ENCODE data around the gene C1orf87. TPM values are rescaled to one million over a fixed set of nuclear protein-coding genes. Genes with fewer than 3 reads are reported as not detected.

Gene C1orf87
- total RNA-seq, 1 experiment from 2014 or later = not detected

- DNase-seq = no peak
- Histone ChIP-seq H3K4me1 (ENCODE audit: insufficient read depth, low read length) (no peaks in the 10 kb centered on the region), H3F3A (ENCODE audit: low read length, unreplicated experiment) (no peaks in the 10 kb centered on the region), H3K9ac (ENCODE audit: low read length) (no peak overlapping the region), H2AFZ (ENCODE audit: low read length) (no peak overlapping the region), H3K4me2 (ENCODE audit: low read length) (no peak overlapping the region), H3K27me3 (ENCODE audit: low read length) (peaks cover 31% of the 10 kb centered on the region), H3K9me2 (replicated peaks; ENCODE audit: low read length) (no peaks in the 10 kb centered on the region), H3K79me2 (ENCODE audit: low read length) (no peaks in the 10 kb centered on the region), H3K27ac (ENCODE audit: low read length) (no peak overlapping the region), H3K9me3 (ENCODE audit: low read length) (no peaks in the 10 kb centered on the region), H3K36me3 (ENCODE audit: low read depth, low read length) (no peaks in the 10 kb centered on the region), H3K4me3 (ENCODE audit: low read length) (no peak overlapping the region), H4K20me1 (ENCODE audit: low read length) (no peaks in the 10 kb centered on the region)
- intact Hi-C loops (cut with micrococcal nuclease) = no loop called here
- TF ChIP-seq EZH2phosphoT487 (IDR thresholded peaks at IDR 0.05; ENCODE audit: borderline replicate concordance, low read length) = no peak
- no peak for TF ChIP-seq EZH2 (IDR thresholded peaks at IDR 0.05; ENCODE audit: low read length, unreplicated experiment)
- TF ChIP-seq CTCF (conservative IDR thresholded peaks at IDR 0.05; ENCODE audit: low read depth, low read length) = no peak
- ChIA-PET POLR2A (ENCODE audit: unreplicated experiment) (no interaction called here), CTCF (no interaction called here)
- no peak for ATAC-seq
- no TSS peak for BruUV-seq (replicated peaks)
These were observed 3.9 kb downstream of the C1orf87 start for GRCh38 chr1:60069691-60070090.

GRCh38 chr1:60068393-60069045, 5.1 kb downstream of the C1orf87 start:
- CTCF ChIA-PET = no interaction called here
- intact Hi-C loops (cut with micrococcal nuclease) = no loop called here
- Histone ChIP-seq H2AFZ (ENCODE audit: low read length) (no peak overlapping the region), H3F3A (ENCODE audit: low read length, unreplicated experiment) (no peaks in the 10 kb centered on the region), H3K27ac (ENCODE audit: low read length) (no peak overlapping the region), H3K27me3 (ENCODE audit: low read length) (peaks cover 28% of the 10 kb centered on the region), H3K4me1 (ENCODE audit: insufficient read depth, low read length) (no peaks in the 10 kb centered on the region), H3K36me3 (ENCODE audit: low read depth, low read length) (no peaks in the 10 kb centered on the region), H3K9ac (ENCODE audit: low read length) (no peak overlapping the region), H4K20me1 (ENCODE audit: low read length) (no peaks in the 10 kb centered on the region), H3K9me3 (ENCODE audit: low read length) (no peaks in the 10 kb centered on the region), H3K79me2 (ENCODE audit: low read length) (no peaks in the 10 kb centered on the region), H3K9me2 (replicated peaks; ENCODE audit: low read length) (no peaks in the 10 kb centered on the region), H3K4me2 (ENCODE audit: low read length) (no peak overlapping the region), H3K4me3 (ENCODE audit: low read length) (no peak overlapping the region)
- ATAC-seq (no peak), DNase-seq (no peak)
- POLR2A ChIA-PET (ENCODE audit: unreplicated experiment) = no interaction called here
- no TSS peak for BruUV-seq (replicated peaks)
- TF ChIP-seq EZH2 (IDR thresholded peaks at IDR 0.05; ENCODE audit: low read length, unreplicated experiment) (no peak), CTCF (conservative IDR thresholded peaks at IDR 0.05; ENCODE audit: low read depth, low read length) (no peak), EZH2phosphoT487 (IDR thresholded peaks at IDR 0.05; ENCODE audit: borderline replicate concordance, low read length) (no peak)

DNA sequence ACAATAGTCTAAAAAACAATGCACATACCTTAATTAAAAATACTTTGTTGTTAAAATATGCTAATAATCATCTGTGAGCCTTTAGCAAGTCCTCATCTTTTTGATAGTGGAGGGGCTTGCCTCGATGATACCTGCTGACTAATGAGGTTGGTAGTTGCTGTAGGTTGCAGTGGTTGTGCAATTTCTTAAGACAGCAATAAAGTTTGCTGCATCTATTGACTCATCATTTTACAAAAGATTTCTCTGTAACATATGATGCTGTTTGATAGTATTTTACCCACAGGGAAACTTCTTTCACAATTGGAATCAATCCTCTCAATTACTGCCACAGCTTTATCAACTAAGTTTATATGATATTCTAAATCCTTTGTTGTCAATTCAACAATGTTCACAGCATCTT, 7.6 kb downstream of the C1orf87 start:
- H4K20me1 ChIP-seq (ENCODE audit: low read length) = no peaks in the 10 kb centered on the region
- H3F3A ChIP-seq (ENCODE audit: low read length, unreplicated experiment) = no peaks in the 10 kb centered on the region
- no peak overlapping the region for H3K27ac ChIP-seq (ENCODE audit: low read length)
- H3K4me2 ChIP-seq (ENCODE audit: low read length) = no peak overlapping the region
- no peak for ATAC-seq
- ChIA-PET POLR2A (ENCODE audit: unreplicated experiment) (no interaction called here), CTCF (no interaction called here)
- no peaks in the 10 kb centered on the region for H3K9me2 ChIP-seq (replicated peaks; ENCODE audit: low read length)
- intact Hi-C loops (cut with micrococcal nuclease) = no loop called here
- H3K27me3 ChIP-seq (ENCODE audit: low read length) = peaks cover 3% of the 10 kb centered on the region; the same call in 1 of the 2 replicates
- no peak overlapping the region for H3K9ac ChIP-seq (ENCODE audit: low read length)
- no TSS peak for BruUV-seq (replicated peaks)
- H3K36me3 ChIP-seq (ENCODE audit: low read depth, low read length) = no peaks in the 10 kb centered on the region
- H3K4me3 ChIP-seq (ENCODE audit: low read length) = no peak overlapping the region
- no peak overlapping the region for H2AFZ ChIP-seq (ENCODE audit: low read length)
- H3K9me3 ChIP-seq (ENCODE audit: low read length) = no peaks in the 10 kb centered on the region
- TF ChIP-seq EZH2 (IDR thresholded peaks at IDR 0.05; ENCODE audit: low read length, unreplicated experiment) (no peak), CTCF (conservative IDR thresholded peaks at IDR 0.05; ENCODE audit: low read depth, low read length) (no peak), EZH2phosphoT487 (IDR thresholded peaks at IDR 0.05; ENCODE audit: borderline replicate concordance, low read length) (no peak)
- peak; percentile 8 for DNase-seq
- H3K4me1 ChIP-seq (ENCODE audit: insufficient read depth, low read length) = no peaks in the 10 kb centered on the region
- no peaks in the 10 kb centered on the region for H3K79me2 ChIP-seq (ENCODE audit: low read length)
